Smooth muscle cell (in vitro differentiated cells): ENCODE measurements around the gene SMIM43. TPM values are rescaled to one million over a fixed set of nuclear protein-coding genes. Genes with fewer than 3 reads are reported as not detected.

Experiments
- DNase-seq: peaks from one replicate; lab custom pipeline; 2025; ENCODE audit not compliant: unreplicated experiment; lab: John Stamatoyannopoulos, UW
- H2AFZ ChIP-seq: fragments of 200-600 bp; sonication (generic); 2 replicates; pipeline ENCODE4 v1.6.0; 2016; ENCODE audit warnings: antibody characterized with exemption, low read depth, mild to moderate bottlenecking
- H3F3A ChIP-seq: fragments of 200-600 bp; sonication (generic); 2 replicates; pipeline ENCODE4 v1.6.0; 2017; ENCODE audit warnings: antibody characterized with exemption, low read depth
- H3K27ac ChIP-seq: fragments of 200-600 bp; sonication (generic); 2 replicates; pipeline ENCODE4 v1.5.1; 2016; ENCODE audit warnings: low read depth, mild to moderate bottlenecking
- H3K27me3 ChIP-seq: fragments of 200-600 bp; sonication (generic); 2 replicates; pipeline ENCODE4 v1.6.1; 2016; ENCODE audit warnings: low read depth, mild to moderate bottlenecking
- H3K36me3 ChIP-seq: fragments of 200-600 bp; sonication (generic); 2 replicates; pipeline ENCODE4 v1.5.1; 2016; ENCODE audit warnings: low read depth
- H3K4me1 ChIP-seq: fragments of 200-600 bp; sonication (generic); 2 replicates; pipeline ENCODE4 v1.5.1; 2016; ENCODE audit warnings: low read depth
- H3K4me2 ChIP-seq: fragments of 200-600 bp; sonication (generic); 2 replicates; pipeline ENCODE4 v1.6.0; 2016; ENCODE audit warnings: mild to moderate bottlenecking
- H3K4me3 ChIP-seq: fragments of 200-600 bp; sonication (generic); 2 replicates; pipeline ENCODE4 v1.5.1; 2016; ENCODE audit warnings: mild to moderate bottlenecking
- H3K79me2 ChIP-seq: fragments of 200-600 bp; sonication (generic); 2 replicates; pipeline ENCODE4 v1.6.0; 2016; ENCODE audit warnings: low read depth, mild to moderate bottlenecking
- H3K9ac ChIP-seq: fragments of 200-600 bp; sonication (generic); 2 replicates; pipeline ENCODE4 v1.6.0; 2016; ENCODE audit warnings: low read depth
- H3K9me3 ChIP-seq: fragments of 200-600 bp; sonication (generic); replicated peaks from 2 replicates; pipeline ENCODE4 v1.5.1; 2016; ENCODE audit warnings: low read depth
- H4K20me1 ChIP-seq: fragments of 200-600 bp; sonication (generic); 2 replicates; pipeline ENCODE4 v1.6.0; 2016; ENCODE audit warnings: low read depth
- WGBS: methylation state at CpG from one replicate; pipeline ENCODE4 v1.1.7; 2016; ENCODE audit warnings: low lambda C conversion rate; 5-methylcytosine and 5-hydroxymethylcytosine counted together
- polyA plus RNA-seq: library from polyadenylated mRNA; unstranded; fragments of >200 nt; fragmentation: Nextera tagmentation; extraction: Ambion mirVana; gene quantifications from 2 replicates; pipeline ENCODE4 v1.2.1, GENCODE V29; 2016
- total RNA-seq: library from RNA; depleted of rRNA; stranded (reverse); fragments of >200 nt; gene quantifications from 2 replicates; pipeline ENCODE4 v1.2.3, GENCODE V29; 2014
- TF ChIP-seq, protein P1 (sequence below): fragments of 200-600 bp; sonication (generic); IDR thresholded peaks from 2 replicates; pipeline ENCODE4 v1.5.1; 2017; ENCODE audit warnings: borderline replicate concordance, mild to moderate bottlenecking, antibody characterized with exemption; ENCODE audit not compliant: insufficient read depth, poor library complexity, severe bottlenecking

The SMIM43 gene
- total and polyA plus RNA-seq, 2 experiments from 2014 or later, result not detected

DNA sequence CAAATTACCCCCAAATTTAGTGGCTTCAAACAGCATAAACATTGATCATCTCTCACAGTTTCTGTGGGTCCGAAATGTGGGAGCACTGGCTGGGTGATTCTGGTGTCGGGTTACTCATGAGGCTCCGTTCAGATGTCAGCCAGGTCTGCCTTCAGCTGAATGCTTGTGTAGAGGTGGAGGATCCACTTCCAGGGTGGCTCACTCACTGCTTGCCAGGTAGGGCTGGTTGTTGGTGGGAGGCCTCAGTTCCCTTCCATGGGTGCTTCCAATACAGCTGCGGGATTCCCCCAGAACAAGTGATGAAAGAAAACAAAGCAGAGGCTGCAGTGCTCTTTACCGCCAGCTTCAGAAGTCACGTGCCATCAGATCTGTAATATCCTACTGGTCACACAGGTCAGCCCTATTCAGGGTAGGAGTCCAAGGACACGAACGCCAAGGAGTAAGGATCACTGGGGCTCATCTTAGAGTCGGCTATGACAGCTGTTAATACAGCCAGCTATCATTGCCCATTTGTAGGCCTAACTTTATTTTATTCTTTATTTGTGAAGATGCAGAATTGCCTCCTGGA is 1.1 kb upstream of the SMIM43 start:
- Histone ChIP-seq H3K4me1 (peaks cover 3% of the 10 kb centered on the region), H3K36me3 (no peaks in the 10 kb centered on the region), H3K4me2 (no peak overlapping the region), H3K9ac (no peak overlapping the region), H3F3A (no peaks in the 10 kb centered on the region), H3K4me3 (no peak overlapping the region), H3K9me3 (no peaks in the 10 kb centered on the region), H3K27ac (no peak overlapping the region), H3K27me3 (peaks cover 98% of the 10 kb centered on the region), H3K79me2 (no peaks in the 10 kb centered on the region), H2AFZ (no peak overlapping the region), H4K20me1 (no peaks in the 10 kb centered on the region)
- TF ChIP-seq, protein P1, sequence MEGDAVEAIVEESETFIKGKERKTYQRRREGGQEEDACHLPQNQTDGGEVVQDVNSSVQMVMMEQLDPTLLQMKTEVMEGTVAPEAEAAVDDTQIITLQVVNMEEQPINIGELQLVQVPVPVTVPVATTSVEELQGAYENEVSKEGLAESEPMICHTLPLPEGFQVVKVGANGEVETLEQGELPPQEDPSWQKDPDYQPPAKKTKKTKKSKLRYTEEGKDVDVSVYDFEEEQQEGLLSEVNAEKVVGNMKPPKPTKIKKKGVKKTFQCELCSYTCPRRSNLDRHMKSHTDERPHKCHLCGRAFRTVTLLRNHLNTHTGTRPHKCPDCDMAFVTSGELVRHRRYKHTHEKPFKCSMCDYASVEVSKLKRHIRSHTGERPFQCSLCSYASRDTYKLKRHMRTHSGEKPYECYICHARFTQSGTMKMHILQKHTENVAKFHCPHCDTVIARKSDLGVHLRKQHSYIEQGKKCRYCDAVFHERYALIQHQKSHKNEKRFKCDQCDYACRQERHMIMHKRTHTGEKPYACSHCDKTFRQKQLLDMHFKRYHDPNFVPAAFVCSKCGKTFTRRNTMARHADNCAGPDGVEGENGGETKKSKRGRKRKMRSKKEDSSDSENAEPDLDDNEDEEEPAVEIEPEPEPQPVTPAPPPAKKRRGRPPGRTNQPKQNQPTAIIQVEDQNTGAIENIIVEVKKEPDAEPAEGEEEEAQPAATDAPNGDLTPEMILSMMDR, result no peak
- DNase-seq, result no peak
- 73% methylated on average over 9 of the region's 9 CpGs for WGBS

DNA sequence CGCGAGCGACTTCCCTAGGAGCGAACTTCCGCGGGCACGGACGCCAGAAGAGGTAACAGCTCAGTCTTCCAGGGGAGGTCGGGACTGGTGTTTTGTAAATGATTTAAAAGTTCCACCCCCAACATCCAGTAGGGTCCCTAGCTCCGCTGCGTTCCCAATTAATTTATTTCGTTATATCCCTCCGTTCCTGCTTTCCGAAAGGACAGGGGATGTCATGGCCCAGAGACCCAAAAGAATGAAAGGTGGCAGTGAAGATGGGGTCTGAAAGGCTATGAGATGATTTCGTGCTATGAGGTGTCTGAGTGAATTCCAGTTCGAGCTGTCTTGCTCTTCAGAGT is 373 bp upstream of the SMIM43 start:
- peaks cover 3% of the 10 kb centered on the region for H3K4me1 ChIP-seq
- H3K9ac ChIP-seq, result no peak overlapping the region
- no peaks in the 10 kb centered on the region for H4K20me1 ChIP-seq
- peak overlapping the region; percentile 51 for H3K4me3 ChIP-seq
- peak overlapping the region; percentile 95 for H3K4me2 ChIP-seq
- WGBS, result 9% methylated on average over 16 of the region's 16 CpGs
- no peaks in the 10 kb centered on the region for H3K79me2 ChIP-seq
- no peak for DNase-seq
- H2AFZ ChIP-seq, result peak overlapping the region; percentile 75
- no peaks in the 10 kb centered on the region for H3F3A ChIP-seq
- H3K27ac ChIP-seq, result no peak overlapping the region
- TF ChIP-seq, protein P1, result no peak
- H3K27me3 ChIP-seq, result peaks cover 98% of the 10 kb centered on the region
- H3K9me3 ChIP-seq, result no peaks in the 10 kb centered on the region
- no peaks in the 10 kb centered on the region for H3K36me3 ChIP-seq

DNA sequence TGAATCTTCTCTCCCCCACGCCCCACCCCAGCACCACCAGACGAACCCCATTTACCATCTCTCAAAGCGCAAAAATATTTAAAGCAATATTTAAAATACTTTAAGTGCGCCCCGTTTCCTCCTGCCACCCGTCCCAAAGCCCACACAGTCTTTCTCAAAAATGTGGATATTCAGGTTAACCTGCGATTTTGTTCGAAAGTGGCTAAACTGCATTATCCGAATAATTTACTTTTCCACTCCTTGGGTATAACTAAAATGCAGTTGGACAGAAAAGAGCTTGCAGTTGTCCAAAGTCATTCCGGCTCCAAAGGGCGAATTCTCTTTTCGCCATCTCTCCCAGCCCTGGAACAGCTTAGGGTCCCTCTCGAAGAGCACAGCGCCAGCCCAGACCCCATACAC is 662 bp downstream of the SMIM43 start:
- Histone ChIP-seq H3K36me3 (no peaks in the 10 kb centered on the region), H3F3A (no peaks in the 10 kb centered on the region), H3K4me1 (peaks cover 3% of the 10 kb centered on the region), H3K4me3 (peak overlapping the region; percentile 51), H2AFZ (peak overlapping the region; percentile 75), H3K4me2 (peak overlapping the region; percentile 95), H3K27me3 (peaks cover 100% of the 10 kb centered on the region), H3K27ac (no peak overlapping the region), H4K20me1 (no peaks in the 10 kb centered on the region), H3K9ac (no peak overlapping the region), H3K79me2 (no peaks in the 10 kb centered on the region), H3K9me3 (no peaks in the 10 kb centered on the region)
- no peak for DNase-seq
- WGBS, result 36% methylated on average over 14 of the region's 14 CpGs
- TF ChIP-seq, protein P1, result no peak

DNA sequence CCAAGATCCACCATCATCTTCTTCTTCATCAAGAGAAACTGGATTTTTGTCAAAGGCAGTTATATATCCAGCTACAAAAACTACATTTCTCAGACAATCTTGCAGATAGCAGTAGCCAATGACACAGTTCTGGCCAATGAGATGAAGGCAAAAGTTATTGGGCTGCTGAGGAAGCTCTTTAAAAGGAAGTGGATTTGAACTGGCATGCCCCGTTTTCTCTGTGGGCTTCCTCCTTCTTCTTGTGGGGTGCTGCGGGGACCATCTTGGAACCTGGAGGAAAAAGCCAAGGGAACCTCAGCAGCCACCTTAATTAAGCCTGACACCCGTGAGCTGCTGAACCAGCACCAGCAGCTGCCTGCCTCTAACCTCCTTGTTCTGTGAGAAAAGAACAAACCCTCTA is 4.8 kb downstream of the SMIM43 start:
- Histone ChIP-seq H3F3A (no peaks in the 10 kb centered on the region), H3K27ac (no peak overlapping the region), H2AFZ (no peak overlapping the region), H3K79me2 (no peaks in the 10 kb centered on the region), H3K9me3 (no peaks in the 10 kb centered on the region), H4K20me1 (no peaks in the 10 kb centered on the region), H3K4me3 (no peak overlapping the region), H3K27me3 (peaks cover 62% of the 10 kb centered on the region), H3K36me3 (no peaks in the 10 kb centered on the region), H3K4me1 (peaks cover 3% of the 10 kb centered on the region), H3K9ac (no peak overlapping the region), H3K4me2 (no peak overlapping the region)
- WGBS, result 79% methylated on average over 3 of the region's 3 CpGs
- TF ChIP-seq, protein P1, result no peak
- DNase-seq, result no peak
